Measurements from ENCODE around the gene DLGAP3. TPM values are rescaled to one million over a fixed set of nuclear protein-coding genes. Genes with fewer than 3 reads are reported as not detected.

The DLGAP3 gene
- total and polyA plus RNA-seq, 2 donors (not counting 3 experiments of a cell fraction or from before 2014, with no cell fraction given): 0.04 to 0.20 TPM

GRCh38 chr1:34927316-34927715 lies 2.1 kb downstream of the DLGAP3 start:
- POLR2A ChIA-PET: no interaction called here
- H3K4me3 ChIP-seq (replicated peaks in 1 of 3; ENCODE audit: insufficient read depth in 1 of 3, low read depth in 1 of 3, low read length in 3 of 3): no peak overlapping the region
- FAIRE-seq (no peak), DNase-seq (ENCODE audit: low read depth, low spot score) (no peak)
- H4K20me1 ChIP-seq (replicated peaks; ENCODE audit: control insufficient read depth, extremely low read depth, insufficient read depth, low read length): no peaks in the 10 kb centered on the region
- no peaks in the 10 kb centered on the region for H3K4me1 ChIP-seq (ENCODE audit: control insufficient read depth, extremely low read depth, insufficient read depth, low read length)
- BruUV-seq (replicated peaks): no TSS peak
- H2AFZ ChIP-seq (ENCODE audit: low read depth, low read length): no peak overlapping the region
- no peaks in the 10 kb centered on the region for H3K36me3 ChIP-seq (ENCODE audit: control insufficient read depth in 2 of 2, extremely low read depth in 1 of 2, insufficient read depth in 2 of 2, low read length in 2 of 2)
- H3K9me3 ChIP-seq (replicated peaks; ENCODE audit: control insufficient read depth, insufficient read depth, low read length): no peaks in the 10 kb centered on the region
- H3K27ac ChIP-seq (ENCODE audit: insufficient read depth, low read depth, low read length): no peak overlapping the region
- TF ChIP-seq GATA2 (IDR thresholded peaks at IDR 0.05; ENCODE audit: insufficient read depth, insufficient read length, low read depth, low read length) (no peak), POLR2A (IDR thresholded peaks at IDR 0.05; ENCODE audit: low read depth, low read length) (no peak), POLR2AphosphoS5 (IDR thresholded peaks at IDR 0.05; ENCODE audit: insufficient read depth, low read depth, low read length) (no peak), EZH2 (IDR thresholded peaks at IDR 0.05; ENCODE audit: borderline replicate concordance, low read depth, low read length, severe bottlenecking) (no peak), MYC (IDR thresholded peaks at IDR 0.05; ENCODE audit: low read depth, low read length) (no peak), CTCF (IDR thresholded peaks at IDR 0.05; ENCODE audit: extremely low read depth in 1 of 2, insufficient read depth in 1 of 2, low read depth in 1 of 2, low read length in 2 of 2) (no peak), JUN (IDR thresholded peaks at IDR 0.05; ENCODE audit: borderline replicate concordance, insufficient read depth, insufficient read length, low read depth) (no peak), FOS (IDR thresholded peaks at IDR 0.05; ENCODE audit: borderline replicate concordance, insufficient read depth, low read length) (no peak)
- TF ChIP-seq, protein P1, sequence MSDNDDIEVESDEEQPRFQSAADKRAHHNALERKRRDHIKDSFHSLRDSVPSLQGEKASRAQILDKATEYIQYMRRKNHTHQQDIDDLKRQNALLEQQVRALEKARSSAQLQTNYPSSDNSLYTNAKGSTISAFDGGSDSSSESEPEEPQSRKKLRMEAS (IDR thresholded peaks at IDR 0.05; ENCODE audit: insufficient read depth, insufficient read length): no peak
- no peak overlapping the region for H3K4me2 ChIP-seq (ENCODE audit: insufficient read depth, low read length)
- H3K27me3 ChIP-seq (ENCODE audit: control insufficient read depth in 2 of 2, insufficient read depth in 2 of 2, low read length in 2 of 2): peaks cover 37 to 49% of the 10 kb centered on the region in 2 experiments
- dilution Hi-C loops (cut with MboI; ENCODE audit: extremely low pct_ligation_motif_present, low sequenced_read_pairs): no loop called here
- no peak overlapping the region for H3K9ac ChIP-seq (replicated peaks; ENCODE audit: extremely low read depth, insufficient read depth, low read length)
- no peaks in the 10 kb centered on the region for H3K9me1 ChIP-seq (replicated peaks; ENCODE audit: control insufficient read depth, extremely low read depth, insufficient read depth, low read length)
- CTCF ChIA-PET: no interaction called here
- no peaks in the 10 kb centered on the region for H3K79me2 ChIP-seq (ENCODE audit: control insufficient read depth, insufficient read depth, low read length)
- intact Hi-C loops (cut with micrococcal nuclease): no loop called here
